RCC 7860 (cell line): ENCODE data around the gene GLIS2.

Experiments
- DNase-seq: peaks from one replicate; pipeline ENCODE4 v3.0.0-alpha.2; 2015; ENCODE audit warnings: low spot score
- FAIRE-seq: peaks from 2 replicates; lab custom pipeline; 2012; peaks lifted over from hg19 to GRCh38; lab: Jason Lieb, UNC

GLIS2 gene

DNA sequence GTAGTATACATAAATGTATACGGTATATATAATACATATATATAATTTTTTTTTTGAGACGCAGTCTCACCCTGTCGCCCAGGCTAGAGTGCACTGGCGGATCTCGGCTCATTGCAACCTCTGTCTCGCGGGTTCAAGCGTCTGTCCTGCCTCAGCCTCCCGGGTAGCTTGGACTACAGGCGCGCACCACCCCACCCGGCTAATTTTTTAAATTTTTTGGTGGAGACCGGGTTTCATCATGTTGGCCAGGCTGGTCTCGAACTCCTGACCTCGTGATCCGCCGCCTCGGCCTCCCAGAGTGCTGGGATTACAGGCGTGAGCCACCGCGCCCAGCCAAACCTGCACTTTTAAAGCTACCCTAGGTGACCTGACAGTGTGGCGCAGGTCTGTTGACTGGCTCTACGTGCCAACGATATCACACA is 34.5 kb downstream of the GLIS2 start:
- DNase-seq (no peak), FAIRE-seq (no peak)

DNA sequence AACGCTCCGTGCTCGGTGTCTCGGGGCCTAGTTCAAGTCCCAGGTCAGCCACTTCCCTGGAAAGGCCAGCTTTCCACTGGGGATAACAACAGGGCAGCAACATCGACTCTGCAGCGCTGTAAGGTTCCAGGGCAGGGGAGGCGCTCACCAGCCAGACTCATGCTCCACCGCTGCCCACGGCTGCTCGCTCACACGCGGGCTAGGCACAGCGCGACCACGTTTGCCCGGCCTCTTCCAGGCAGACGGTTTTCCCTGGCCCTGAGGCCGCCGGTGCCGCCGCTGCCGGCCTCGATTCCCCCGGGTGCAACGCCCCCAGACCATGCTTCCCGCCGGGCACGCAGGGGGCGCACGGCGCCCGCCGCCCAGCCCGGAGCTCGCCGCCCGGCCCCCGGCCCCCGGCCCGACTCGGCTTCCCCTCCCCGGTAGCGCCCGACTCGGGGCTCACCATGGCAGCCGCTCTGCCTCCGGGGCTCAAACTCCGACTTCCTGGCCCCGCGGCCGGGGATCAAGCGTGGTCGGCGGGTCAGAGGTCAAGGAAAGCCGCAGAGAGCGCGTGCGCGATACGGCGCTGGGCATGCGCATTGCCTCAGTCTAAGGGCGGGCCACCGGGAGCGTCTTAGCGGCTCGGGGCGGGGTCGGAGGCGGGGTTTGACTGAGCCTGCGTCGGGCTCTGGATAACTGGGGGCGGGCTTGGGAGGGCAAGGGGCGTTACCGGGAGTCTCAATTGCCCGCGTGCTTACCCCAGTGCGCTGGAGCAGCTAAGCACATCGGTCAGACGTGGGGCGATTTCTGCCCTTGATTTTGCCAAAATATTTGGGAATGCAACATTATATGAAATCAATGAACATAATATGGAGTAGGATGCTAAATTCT is 35.2 kb downstream of the GLIS2 start, which contains the start of gene PAM16:
PAM16 (minus strand) TSS at position 535 of the 873 bp plus-strand sequence; CDS start at position 448, 87 bp downstream.
- DNase-seq (peak; percentile 87), FAIRE-seq (no peak)

GRCh38 chr16:4351880-4352279 is 36.0 kb downstream of the GLIS2 start:
- no peak for FAIRE-seq

GRCh38 chr16:4352843-4353242 is 37.0 kb downstream of the GLIS2 start:
- DNase-seq (no peak), FAIRE-seq (no peak)

More at GRCh38 chr16:4351880-4352279, 36.0 kb downstream of the GLIS2 start:
- peak; percentile 37 for DNase-seq

DNA sequence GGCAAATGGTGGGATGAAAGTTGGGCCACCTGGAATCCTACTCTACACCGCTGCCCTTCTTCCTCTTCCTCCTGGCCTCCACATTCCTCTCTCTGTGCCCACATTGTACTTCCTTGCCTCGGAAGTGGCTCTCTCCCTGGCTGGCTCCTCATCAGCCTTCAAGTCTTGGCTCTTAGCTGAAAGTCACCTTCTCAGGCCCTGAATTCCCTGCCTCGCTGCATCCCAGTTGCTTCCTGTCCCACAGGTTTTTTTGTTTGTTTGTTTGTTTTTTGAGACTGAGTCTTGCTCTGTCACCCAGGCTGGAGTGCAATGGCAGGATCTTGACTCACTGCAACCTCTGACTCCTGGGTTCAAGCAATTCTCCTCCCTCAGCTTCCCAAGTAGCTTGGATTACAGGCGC is 37.8 kb downstream of the GLIS2 start:
- FAIRE-seq, result no peak
- no peak for DNase-seq

GRCh38 chr16:4354512-4355409 is 38.9 kb downstream of the GLIS2 start:
- FAIRE-seq (no peak), DNase-seq (no peak)

- DNase-seq (no peak), FAIRE-seq (no peak)
Measured at GRCh38 chr16:4356820-4357219, 41.0 kb downstream of the GLIS2 start.

GRCh38 chr16:4358236-4358635 is 42.4 kb downstream of the GLIS2 start:
- FAIRE-seq (no peak), DNase-seq (no peak)

GRCh38 chr16:4358831-4359561 is 43.1 kb downstream of the GLIS2 start:
- no peak for FAIRE-seq
- DNase-seq, result no peak

GRCh38 chr16:4359914-4360313 is 44.0 kb downstream of the GLIS2 start:
- no peak for DNase-seq
- FAIRE-seq, result no peak

GRCh38 chr16:4360538-4361021 is 44.7 kb downstream of the GLIS2 start:
- no peak for FAIRE-seq

DNA sequence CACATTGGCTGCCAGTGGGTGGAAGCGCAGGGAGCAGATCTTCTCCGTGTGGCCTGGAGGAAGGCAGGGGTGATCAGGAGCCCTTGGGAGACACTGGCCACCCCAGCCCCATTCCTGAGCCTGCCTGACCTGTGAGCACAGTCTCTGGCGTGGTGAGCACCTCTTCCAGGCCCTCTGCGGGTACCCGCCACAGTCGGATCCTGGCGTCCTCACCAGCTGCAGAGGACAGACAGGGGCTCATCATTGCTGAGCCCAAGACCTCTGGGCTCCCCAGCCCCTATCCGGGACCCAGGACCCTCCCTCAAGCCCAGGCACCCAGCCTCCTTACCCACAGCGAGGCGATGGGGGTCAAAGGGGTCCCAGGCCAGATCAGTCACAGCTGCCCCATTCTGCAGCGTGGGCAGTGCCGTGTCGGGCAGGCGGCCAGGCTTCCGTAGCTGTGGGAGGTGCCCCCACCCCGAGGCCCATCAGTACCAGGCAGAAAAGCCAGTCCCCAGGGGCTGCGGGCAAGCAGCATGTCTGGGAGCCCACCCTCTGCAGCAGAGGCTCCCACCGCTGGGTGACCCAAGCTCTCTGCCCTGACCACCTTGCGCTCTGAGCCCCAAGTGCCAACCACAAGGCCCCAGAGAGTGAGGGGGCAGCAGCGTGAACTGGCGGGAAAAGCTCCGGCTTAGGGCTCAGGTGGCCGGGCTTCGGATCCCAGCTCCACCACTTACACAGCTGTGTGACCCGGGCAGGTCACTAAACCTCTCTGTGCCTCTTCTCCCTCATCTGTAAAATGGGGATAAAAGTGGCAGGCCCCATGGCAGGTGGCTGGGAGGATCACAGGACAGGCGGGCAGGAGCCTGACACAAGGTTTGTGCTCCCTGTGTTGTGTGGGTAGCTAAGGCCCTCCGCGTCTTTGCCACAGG is 45.4 kb downstream of the GLIS2 start:
- DNase-seq (no peak), FAIRE-seq (no peak)

More at GRCh38 chr16:4360538-4361021, 44.7 kb downstream of the GLIS2 start:
- DNase-seq, result no peak

GRCh38 chr16:4361944-4362311 is 46.1 kb downstream of the GLIS2 start:
- no peak for DNase-seq
- no peak for FAIRE-seq

- no peak for DNase-seq
- FAIRE-seq, result no peak
Measured at GRCh38 chr16:4362476-4363135, 46.7 kb downstream of the GLIS2 start.

DNA sequence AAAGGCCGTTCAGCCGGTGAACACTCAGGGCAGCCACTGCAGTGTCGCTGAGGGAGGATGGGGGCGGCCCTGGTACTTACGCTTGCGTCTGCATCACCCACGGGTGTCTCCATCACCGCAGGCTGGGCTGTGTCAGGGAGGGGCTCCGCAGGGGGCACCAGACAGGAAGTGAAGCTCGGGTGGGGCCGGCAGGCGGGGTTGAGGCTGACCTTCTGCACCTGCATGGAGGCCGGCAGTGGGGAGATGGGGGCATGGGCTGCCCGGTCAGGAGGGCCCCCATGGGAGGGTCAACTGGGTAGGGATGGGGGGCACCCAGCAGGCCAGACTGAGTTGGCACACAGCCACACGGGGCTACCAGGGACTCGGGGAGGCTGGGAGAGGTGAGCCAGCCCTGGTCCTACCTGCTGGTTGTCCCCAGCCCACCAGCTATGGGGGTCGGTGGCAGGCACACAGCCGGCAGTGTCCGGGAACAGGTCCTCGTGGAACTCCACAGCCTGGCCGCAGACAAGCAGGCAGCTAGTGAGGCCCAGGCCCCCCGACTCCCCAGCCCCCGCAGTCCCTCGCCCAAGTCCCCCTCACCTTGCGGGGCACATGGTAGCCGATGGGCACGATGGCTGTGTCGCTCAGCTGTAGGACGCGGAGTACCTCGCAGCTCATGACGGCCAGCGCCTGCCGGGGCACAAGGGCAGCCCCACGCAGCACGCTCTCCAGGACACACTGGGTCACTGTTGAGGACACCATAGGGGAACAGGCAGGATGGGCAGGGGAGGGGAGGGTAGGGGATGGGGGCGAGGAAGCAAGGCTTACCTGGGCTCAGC is 48.5 kb downstream of the GLIS2 start:
- DNase-seq (no peak), FAIRE-seq (no peak)

GRCh38 chr16:4365014-4365406 is 49.1 kb downstream of the GLIS2 start:
- DNase-seq, result no peak
- FAIRE-seq, result no peak

GRCh38 chr16:4365615-4366014 is 49.7 kb downstream of the GLIS2 start:
- no peak for FAIRE-seq
- no peak for DNase-seq

DNA sequence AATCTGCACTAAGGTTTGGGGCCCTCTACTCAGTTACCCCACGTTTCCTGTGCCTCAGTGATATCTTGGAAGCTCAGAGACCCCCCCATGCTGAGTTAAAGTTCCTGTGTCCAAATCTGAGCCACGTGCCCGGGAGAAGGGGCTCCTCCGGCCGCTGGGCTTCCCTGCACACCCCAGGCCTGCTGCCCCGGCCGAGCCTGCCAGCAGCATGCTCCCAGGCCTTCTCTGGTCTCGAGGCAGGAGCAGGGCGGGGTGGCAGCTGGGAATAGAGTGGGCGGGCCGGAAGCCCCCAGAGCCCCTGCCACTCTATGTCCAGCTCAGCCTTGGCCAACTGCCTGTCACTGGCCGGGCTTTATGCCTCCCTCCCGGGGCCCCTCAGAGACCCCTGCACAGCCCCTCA is 50.1 kb downstream of the GLIS2 start:
- no peak for FAIRE-seq

More for the DNA sequence above, 50.1 kb downstream of the GLIS2 start:
- DNase-seq, result no peak
